HCT116 (cell line): ENCODE measurements around the gene CEP112. TPM values are rescaled to one million over a fixed set of nuclear protein-coding genes. Genes with fewer than 3 reads are reported as not detected.

Experiments
- ATAC-seq: fragments of 200-7000 bp; cut with Tn5 transposase; 2 replicates; pipeline ENCODE4 v1.9.1; 2020; ENCODE audit warnings: mild to moderate bottlenecking, moderate library complexity
- BruUV-seq: library from RNA; stranded (reverse); fragments of 400-500 nt; replicated peaks from 2 replicates; lab custom pipeline; 2021; lab: Mats Ljungman, UMichigan
- CTCF ChIA-PET: fragments of 300-600 bp; sonication (Branson Sonifier 250); formaldehyde crosslinking; loops from one replicate; lab custom pipeline; 2021; ENCODE audit warnings: antibody characterized with exemption; lab: Charles Lee
- POLR2A ChIA-PET: fragments of 300-600, 350-600 bp; sonication (Branson Sonifier 250); formaldehyde crosslinking; loops from one replicate; lab custom pipeline; 2021; ENCODE audit warnings: antibody characterized with exemption; lab: Charles Lee
- RAD21 ChIA-PET, 2 experiments: fragments of 300-600 bp; sonication (Branson Sonifier 250); formaldehyde crosslinking; loops; one replicate each; lab custom pipeline; 2023; ENCODE audit warnings: low total read pairs in 2 of 2; ENCODE audit not compliant: uncharacterized antibody in 2 of 2, unreplicated experiment in 2 of 2, low non-redundant PET in 1 of 2; lab: Charles Lee
- DNase-seq: peaks from one replicate; pipeline ENCODE4 v3.0.0-alpha.2; 2010; ENCODE audit warnings: low read depth, low spot score
- H2AFZ ChIP-seq: fragments of 200-600 bp; shearing (Covaris generic), sonication (generic); 2 replicates; pipeline ENCODE4 v1.6.1; 2017; ENCODE audit warnings: low read depth, mixed run types, mixed read lengths, antibody characterized with exemption, low read length; ENCODE audit not compliant: poor library complexity, severe bottlenecking
- H3K27ac ChIP-seq: 2 replicates; pipeline ENCODE4 v1.5.1; 2012; ENCODE audit warnings: low read depth, low read length
- H3K27me3 ChIP-seq: fragments of 200-600 bp; sonication (generic); 2 replicates; pipeline ENCODE4 v1.6.1; 2016; ENCODE audit warnings: mixed run types, low read length, mixed read lengths; ENCODE audit not compliant: insufficient read depth
- H3K36me3 ChIP-seq, 2 experiments: fragments of 200-500 bp in 1 of 2; fragments of 200-600 bp in 1 of 2; sonication (Bioruptor generic) in 1 of 2; sonication (generic) in 1 of 2; 2 replicates each; pipeline versions ENCODE4 v1.5.1 to v1.6.1; 2014 to 2016; ENCODE audit warnings: low read length in 2 of 2, inconsistent platforms in 1 of 2, mixed read lengths in 1 of 2, mixed run types in 1 of 2; ENCODE audit not compliant: insufficient read depth in 2 of 2, control insufficient read depth in 1 of 2
- H3K4me1 ChIP-seq, 2 experiments: fragments of 200-600 bp in 1 of 2; sonication (generic) in 1 of 2; 2 replicates each; pipeline versions ENCODE4 v1.5.1 to v1.6.1; 2012 to 2017; ENCODE audit warnings: low read length in 2 of 2, inconsistent platforms in 1 of 2, mild to moderate bottlenecking in 1 of 2, mixed read lengths in 1 of 2, mixed run types in 1 of 2, moderate library complexity in 1 of 2; ENCODE audit not compliant: insufficient read depth in 2 of 2, control insufficient read depth in 1 of 2
- H3K4me2 ChIP-seq: fragments of 200-600 bp; sonication (generic); 2 replicates; pipeline ENCODE4 v1.6.1; 2017; ENCODE audit warnings: mixed run types, low read length, mixed read lengths
- H3K4me3 ChIP-seq, 2 experiments: fragments of 200-600 bp in 1 of 2; sonication (generic) in 1 of 2; replicated peaks in 1 of 2; 2 replicates each; pipeline ENCODE4 v1.5.1; 2011 to 2016; ENCODE audit warnings: low read length in 2 of 2, control low read depth in 1 of 2, low read depth in 1 of 2, mild to moderate bottlenecking in 1 of 2, mixed read lengths in 1 of 2, mixed run types in 1 of 2
- H3K79me2 ChIP-seq: fragments of 200-600 bp; sonication (generic); 2 replicates; pipeline ENCODE4 v1.6.1; 2017; ENCODE audit warnings: mild to moderate bottlenecking, mixed run types, low read length, moderate library complexity, mixed read lengths; ENCODE audit not compliant: insufficient read depth
- H3K9ac ChIP-seq: fragments of 200-600 bp; sonication (generic); 2 replicates; pipeline ENCODE4 v1.6.1; 2016; ENCODE audit warnings: low read length, mixed read lengths
- H3K9me2 ChIP-seq: fragments of 200-600 bp; sonication (generic), shearing (Covaris generic); 2 replicates; pipeline ENCODE4 v1.6.1; 2017; ENCODE audit warnings: mixed run types, mild to moderate bottlenecking, moderate library complexity; ENCODE audit not compliant: insufficient read depth
- H3K9me3 ChIP-seq, 2 experiments: fragments of 200-500 bp in 1 of 2; fragments of 200-600 bp in 1 of 2; sonication (Bioruptor generic) in 1 of 2; sonication (generic) in 1 of 2; 2 replicates each; pipeline ENCODE4 v1.6.1; 2014 to 2017; ENCODE audit warnings: low read length in 2 of 2, mixed read lengths in 2 of 2, inconsistent platforms in 1 of 2, low read depth in 1 of 2, mild to moderate bottlenecking in 1 of 2, mixed run types in 1 of 2, moderate library complexity in 1 of 2; ENCODE audit not compliant: control insufficient read depth in 1 of 2, insufficient read depth in 1 of 2
- H4K20me1 ChIP-seq: fragments of 200-600 bp; sonication (generic), shearing (Covaris generic); 2 replicates; pipeline ENCODE4 v1.6.1; 2017; ENCODE audit warnings: mixed run types, mild to moderate bottlenecking, moderate library complexity; ENCODE audit not compliant: insufficient read depth
- ATF3 ChIP-seq: IDR thresholded peaks from 2 replicates; pipeline ENCODE4 v1.6.1; 2012
- CEBPB ChIP-seq: IDR thresholded peaks from 2 replicates; pipeline ENCODE4 v1.6.1; 2012; ENCODE audit warnings: low read depth
- CTCF ChIP-seq, 3 experiments: fragments of 200-600 bp in 1 of 3; sonication (generic) in 1 of 3; IDR thresholded peaks in 2 of 3; conservative IDR thresholded peaks in 1 of 3; 2 replicates each; pipeline ENCODE4 v1.5.1; 2012 to 2017; ENCODE audit warnings: low read depth in 2 of 3, low read length in 2 of 3, antibody characterized with exemption in 1 of 3, borderline replicate concordance in 1 of 3, control low read depth in 1 of 3, mild to moderate bottlenecking in 1 of 3, mixed read lengths in 1 of 3, mixed run types in 1 of 3, moderate library complexity in 1 of 3; ENCODE audit not compliant: insufficient read depth in 1 of 3
- ELF1 ChIP-seq: IDR thresholded peaks from 2 replicates; pipeline ENCODE4 v1.6.1; 2012; ENCODE audit warnings: low read depth, borderline replicate concordance
- EZH2 ChIP-seq: fragments of 200-600 bp; sonication (generic); IDR thresholded peaks from 2 replicates; pipeline ENCODE4 v1.6.1; 2017; ENCODE audit warnings: antibody characterized with exemption, mixed run types
- EZH2phosphoT487 ChIP-seq: fragments of 200-600 bp; IDR thresholded peaks from 2 replicates; pipeline ENCODE4 v1.6.1; 2018; ENCODE audit warnings: antibody characterized with exemption, borderline replicate concordance
- JUND ChIP-seq: IDR thresholded peaks from 2 replicates; pipeline ENCODE4 v1.6.1; 2012
- MAX ChIP-seq: IDR thresholded peaks from 2 replicates; pipeline ENCODE4 v1.6.1; 2012
- POLR2AphosphoS5 ChIP-seq: IDR thresholded peaks from 2 replicates; pipeline ENCODE4 v1.6.1; 2011; ENCODE audit warnings: mild to moderate bottlenecking, low read depth, low read length, moderate library complexity
- RAD21 ChIP-seq: IDR thresholded peaks from 2 replicates; pipeline ENCODE4 v1.6.1; 2012; ENCODE audit warnings: low read depth, mild to moderate bottlenecking
- SRF ChIP-seq: IDR thresholded peaks from 2 replicates; pipeline ENCODE4 v1.6.1; 2012; ENCODE audit warnings: low read depth
- TCF7L2 ChIP-seq: IDR thresholded peaks from 2 replicates; pipeline ENCODE4 v1.7.0; 2011; ENCODE audit warnings: borderline replicate concordance, inconsistent platforms; ENCODE audit not compliant: insufficient read depth, insufficient read length; ENCODE audit errors: extremely low read depth
- ZFX ChIP-seq: fragments of 450-650 bp; IDR thresholded peaks from 2 replicates; pipeline ENCODE4 v1.6.1; 2017
- intact Hi-C: fragments of 100-400 bp; cut with micrococcal nuclease; formaldehyde crosslinking; loops from 2 replicates; pipeline ENCODE4 v1.10.0; 2022
- total RNA-seq: library from RNA; stranded (reverse); gene quantifications from one replicate; pipeline ENCODE4 v1.2.1, GENCODE V29; 2021; ENCODE audit not compliant: unreplicated experiment
- TF ChIP-seq, protein P1 (sequence below): IDR thresholded peaks from 2 replicates; pipeline ENCODE4 v1.6.1; 2011; ENCODE audit warnings: mild to moderate bottlenecking, low read length, moderate library complexity; ENCODE audit not compliant: insufficient replicate concordance; ENCODE audit errors: extremely low read depth

The CEP112 gene
- total RNA-seq, 1 experiment from 2014 or later: 10.9 TPM

GRCh38 chr17:65823713-65824112, 368.2 kb downstream of the CEP112 start:
- Histone ChIP-seq H3K4me3 (no peak overlapping the region), H3K9me2 (no peaks in the 10 kb centered on the region), H3K9me3 (no peaks in the 10 kb centered on the region), H3K27ac (no peak overlapping the region), H4K20me1 (no peaks in the 10 kb centered on the region), H3K79me2 (no peaks in the 10 kb centered on the region), H2AFZ (no peak overlapping the region), H3K4me1 (no peaks in the 10 kb centered on the region), H3K4me2 (no peak overlapping the region), H3K27me3 (no peaks in the 10 kb centered on the region), H3K9ac (no peak overlapping the region), H3K36me3 (no peaks in the 10 kb centered on the region)
- ChIA-PET POLR2A (no interaction called here), RAD21 (no interaction called here), CTCF (no interaction called here)
- DNase-seq (no peak), ATAC-seq (no peak)
- intact Hi-C loops: no loop called here
- BruUV-seq: no TSS peak
- TF ChIP-seq ATF3: no peak
- TF ChIP-seq MAX: no peak
- TF ChIP-seq EZH2phosphoT487: no peak
- no peak for TF ChIP-seq ELF1
- TF ChIP-seq, protein P1, sequence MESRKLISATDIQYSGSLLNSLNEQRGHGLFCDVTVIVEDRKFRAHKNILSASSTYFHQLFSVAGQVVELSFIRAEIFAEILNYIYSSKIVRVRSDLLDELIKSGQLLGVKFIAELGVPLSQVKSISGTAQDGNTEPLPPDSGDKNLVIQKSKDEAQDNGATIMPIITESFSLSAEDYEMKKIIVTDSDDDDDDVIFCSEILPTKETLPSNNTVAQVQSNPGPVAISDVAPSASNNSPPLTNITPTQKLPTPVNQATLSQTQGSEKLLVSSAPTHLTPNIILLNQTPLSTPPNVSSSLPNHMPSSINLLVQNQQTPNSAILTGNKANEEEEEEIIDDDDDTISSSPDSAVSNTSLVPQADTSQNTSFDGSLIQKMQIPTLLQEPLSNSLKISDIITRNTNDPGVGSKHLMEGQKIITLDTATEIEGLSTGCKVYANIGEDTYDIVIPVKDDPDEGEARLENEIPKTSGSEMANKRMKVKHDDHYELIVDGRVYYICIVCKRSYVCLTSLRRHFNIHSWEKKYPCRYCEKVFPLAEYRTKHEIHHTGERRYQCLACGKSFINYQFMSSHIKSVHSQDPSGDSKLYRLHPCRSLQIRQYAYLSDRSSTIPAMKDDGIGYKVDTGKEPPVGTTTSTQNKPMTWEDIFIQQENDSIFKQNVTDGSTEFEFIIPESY: no peak
- no peak for TF ChIP-seq SRF

DNA sequence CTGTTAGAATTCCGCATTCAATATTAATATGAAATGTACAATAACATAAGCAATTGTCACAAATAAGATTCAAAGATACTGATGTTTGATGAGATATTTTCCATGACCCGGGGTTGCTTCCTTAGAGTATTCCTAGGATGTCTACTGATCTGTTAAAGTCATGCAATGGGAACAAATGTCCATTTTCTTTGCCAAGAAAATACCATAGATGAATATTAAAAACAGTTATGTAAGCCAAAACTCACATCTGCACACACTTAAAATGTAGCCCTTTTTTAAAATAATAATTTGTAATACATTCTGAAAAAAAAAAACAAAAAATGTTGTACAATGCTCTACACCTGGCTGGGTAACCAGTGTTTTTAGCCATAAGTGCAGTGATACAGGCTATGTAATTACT, 371.1 kb downstream of the CEP112 start:
- H3K27ac ChIP-seq: no peak overlapping the region
- no TSS peak for BruUV-seq
- H3K36me3 ChIP-seq: no peaks in the 10 kb centered on the region
- no peaks in the 10 kb centered on the region for H4K20me1 ChIP-seq
- H3K4me2 ChIP-seq: no peak overlapping the region
- H3K4me1 ChIP-seq: no peaks in the 10 kb centered on the region
- ATAC-seq (no peak), DNase-seq (no peak)
- no peak overlapping the region for H2AFZ ChIP-seq
- no peaks in the 10 kb centered on the region for H3K79me2 ChIP-seq
- H3K27me3 ChIP-seq: no peaks in the 10 kb centered on the region
- TF ChIP-seq CTCF (IDR thresholded peaks at IDR 0.05 in 2 of 3, conservative IDR thresholded peaks at IDR 0.05 in 1 of 3; ENCODE audit: borderline replicate concordance in 1 of 3, insufficient read depth in 1 of 3, low read depth in 2 of 3, low read length in 2 of 3) (no peak), ELF1 (no peak), RAD21 (no peak), TCF7L2 (no peak), ZFX (no peak), EZH2 (no peak), SRF (no peak), POLR2AphosphoS5 (no peak), EZH2phosphoT487 (no peak), JUND (no peak), ATF3 (no peak), CEBPB (no peak)
- intact Hi-C loops: no loop called here
- H3K9me3 ChIP-seq: no peaks in the 10 kb centered on the region
- ChIA-PET CTCF (no interaction called here), RAD21 (no interaction called here), POLR2A (no interaction called here)
- no peak overlapping the region for H3K4me3 ChIP-seq
- H3K9me2 ChIP-seq: no peaks in the 10 kb centered on the region
- no peak overlapping the region for H3K9ac ChIP-seq
